Fibroblast of the conjunctiva (primary cell): ENCODE data around the gene DOK7.

Experiments
- DNase-seq: peaks from one replicate; pipeline ENCODE4 v3.0.0-alpha.2; 2010; ENCODE audit warnings: low read depth

Gene DOK7

GRCh38 chr4:3520796-3521600, 57.9 kb downstream of the DOK7 start:
- DNase-seq: no peak

- DNase-seq: no peak
Measured at GRCh38 chr4:3521621-3522325, 58.7 kb downstream of the DOK7 start.

- DNase-seq: no peak
Measured at GRCh38 chr4:3522326-3522640, 59.2 kb downstream of the DOK7 start.

- no peak for DNase-seq
Measured at GRCh38 chr4:3522651-3523050, 59.5 kb downstream of the DOK7 start.

- no peak for DNase-seq
Measured at GRCh38 chr4:3523146-3523627, 60.1 kb downstream of the DOK7 start.

GRCh38 chr4:3523628-3524221, 60.6 kb downstream of the DOK7 start:
- no peak for DNase-seq

GRCh38 chr4:3524349-3524748, 61.2 kb downstream of the DOK7 start:
- no peak for DNase-seq

GRCh38 chr4:3524920-3525319, 61.8 kb downstream of the DOK7 start:
- no peak for DNase-seq

GRCh38 chr4:3525532-3526430, 62.7 kb downstream of the DOK7 start:
- DNase-seq: no peak

GRCh38 chr4:3526456-3526855, 63.4 kb downstream of the DOK7 start:
- no peak for DNase-seq

GRCh38 chr4:3527101-3527913, 64.2 kb downstream of the DOK7 start:
- no peak for DNase-seq

- DNase-seq: no peak
Measured at GRCh38 chr4:3527914-3528876, 65.1 kb downstream of the DOK7 start.

- DNase-seq: no peak
Measured at GRCh38 chr4:3529363-3529762, 66.3 kb downstream of the DOK7 start.

GRCh38 chr4:3530051-3530450, 66.9 kb downstream of the DOK7 start:
- no peak for DNase-seq

GRCh38 chr4:3530663-3531254, 67.7 kb downstream of the DOK7 start:
- DNase-seq: no peak

GRCh38 chr4:3531318-3531878, 68.3 kb downstream of the DOK7 start:
- DNase-seq: no peak

GRCh38 chr4:3531879-3532750, 69.0 kb downstream of the DOK7 start, which contains the start of gene LRPAP1:
Gene LRPAP1, minus strand, starts transcription at chr4:3532422. Its CDS starts 10 bp downstream, at chr4:3532412.
- peak; percentile 83 for DNase-seq

GRCh38 chr4:3532751-3533422, 69.8 kb downstream of the DOK7 start:
- no peak for DNase-seq
